Measurements from ENCODE around the gene USP8.
"Not testable (repeated sequence)": the region's sequence is repeated elsewhere in the genome, so short reads cannot be mapped to it uniquely, and the experiment has no call there.

The USP8 gene
- 54.8 to 94.5 (median 85.3) reads per million in 4 donors for total RNA-seq

GRCh38 chr15:50424066-50424890 is at the start of gene USP8:
Gene USP8, plus strand, starts transcription at chr15:50424405. Its CDS starts 14,669 bp downstream, at chr15:50439074.
- peak; percentile 79 to 97 (median 87) for DNase-seq

- peak in 1 of 5 donors; percentile 66 for DNase-seq
Observed at GRCh38 chr15:50377867-50378751, 46.1 kb upstream of the USP8 start.

- DNase-seq: no peak
Observed at GRCh38 chr15:50378776-50379175, 45.4 kb upstream of the USP8 start.

- not testable (repeated sequence) for DNase-seq
Observed at GRCh38 chr15:50379413-50379812, 44.8 kb upstream of the USP8 start.

GRCh38 chr15:50380089-50380488 is 44.1 kb upstream of the USP8 start:
- DNase-seq: no peak

- DNase-seq: no peak
Observed at GRCh38 chr15:50381438-50381837, 42.8 kb upstream of the USP8 start.

- not testable (repeated sequence) for DNase-seq
Observed at GRCh38 chr15:50382408-50382807, 41.8 kb upstream of the USP8 start.

DNA sequence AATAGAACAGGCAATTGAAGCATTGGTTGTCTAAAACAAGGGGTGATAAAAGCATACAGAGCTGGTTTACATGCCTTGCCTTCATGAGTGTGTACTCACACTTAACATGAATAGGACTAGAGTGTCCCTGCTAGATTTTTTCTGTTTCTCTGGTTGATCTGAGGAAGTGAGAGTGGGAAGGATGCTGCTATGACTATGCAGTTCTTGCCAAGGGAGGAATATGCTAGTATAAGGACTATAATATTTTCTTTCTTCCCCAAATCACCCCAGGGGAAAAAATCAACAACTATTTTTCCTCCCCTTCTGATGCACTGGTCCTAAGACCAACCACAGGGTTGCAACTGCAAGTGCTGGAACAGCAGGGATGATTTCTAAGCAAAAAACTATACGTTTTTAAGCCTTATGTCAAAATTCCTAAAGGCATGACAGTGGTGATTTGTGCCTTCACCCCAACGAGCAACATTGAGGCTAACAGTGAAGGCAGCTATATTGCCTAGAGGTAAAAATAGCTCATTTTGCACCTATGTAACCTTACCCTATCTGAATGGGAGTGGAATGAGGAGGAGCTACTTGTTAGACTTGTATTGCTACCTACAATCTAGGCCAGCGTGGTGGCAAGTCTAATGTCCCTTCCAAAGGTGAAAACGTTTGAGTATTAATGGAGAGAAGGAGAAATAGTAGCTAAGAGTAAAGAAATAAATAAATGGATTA is 33.5 kb upstream of the USP8 start:
- DNase-seq: no peak

DNA sequence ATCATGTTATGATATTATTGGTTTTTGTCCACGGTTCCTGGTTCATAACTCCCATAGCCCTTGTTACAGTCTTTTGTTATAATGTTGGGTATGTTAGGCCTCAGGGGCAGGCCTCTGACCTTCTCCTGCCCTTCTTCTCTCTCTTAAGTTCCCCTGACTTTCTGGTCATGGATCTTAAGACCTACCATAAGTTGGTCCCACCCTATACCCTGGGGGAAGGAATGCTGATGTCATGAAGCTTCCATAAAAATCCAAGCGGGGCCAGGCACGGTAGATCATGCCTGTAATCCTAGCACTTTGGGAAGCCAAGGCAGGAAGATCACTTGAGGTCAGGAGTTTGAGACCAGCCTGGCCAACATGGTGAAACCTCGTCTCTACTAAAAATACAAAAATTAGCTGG is 32.6 kb upstream of the USP8 start:
- DNase-seq: not testable (repeated sequence)

DNA sequence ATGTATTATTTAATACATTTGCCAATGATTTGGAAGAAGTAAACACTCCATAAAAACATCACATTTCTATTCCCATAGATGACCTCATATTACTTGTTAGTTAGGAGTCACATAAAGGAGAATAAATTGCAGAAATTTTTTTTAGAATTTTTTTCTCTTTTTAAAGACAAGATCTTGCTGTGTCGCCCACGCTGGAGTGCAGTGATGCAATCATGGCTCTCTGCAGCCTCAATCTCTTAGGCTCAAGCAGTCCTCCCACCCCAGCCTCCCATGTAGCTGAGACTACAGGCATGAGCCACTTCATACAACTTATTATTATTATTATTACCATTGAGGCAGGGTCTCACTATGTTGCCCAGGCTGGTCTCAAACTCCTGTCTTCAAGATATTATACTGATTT is 12.3 kb upstream of the USP8 start:
- DNase-seq: no peak

DNA sequence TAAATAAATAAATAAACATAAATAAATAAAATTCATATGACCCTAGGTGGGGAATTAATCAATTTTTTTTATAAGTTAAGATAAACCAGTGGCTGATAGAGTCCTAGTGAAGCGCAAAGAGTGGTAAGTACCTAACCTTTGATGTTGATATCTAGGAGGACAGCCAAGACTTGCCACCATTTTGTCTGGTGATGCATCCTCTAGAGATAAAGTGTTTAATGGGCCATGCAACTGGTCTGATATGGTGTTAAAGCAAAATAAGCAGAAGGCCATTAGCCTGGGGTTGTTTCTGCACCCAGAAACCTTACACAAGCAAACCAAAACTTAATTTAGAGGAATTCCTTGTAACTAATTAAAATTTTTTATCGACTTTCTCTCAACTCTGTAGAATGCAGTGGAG is 9.6 kb upstream of the USP8 start:
- no peak for DNase-seq

- DNase-seq: no peak
Observed at GRCh38 chr15:50415752-50416404, 8.3 kb upstream of the USP8 start.

GRCh38 chr15:50416890-50417289 is 7.3 kb upstream of the USP8 start:
- DNase-seq: no peak

DNA sequence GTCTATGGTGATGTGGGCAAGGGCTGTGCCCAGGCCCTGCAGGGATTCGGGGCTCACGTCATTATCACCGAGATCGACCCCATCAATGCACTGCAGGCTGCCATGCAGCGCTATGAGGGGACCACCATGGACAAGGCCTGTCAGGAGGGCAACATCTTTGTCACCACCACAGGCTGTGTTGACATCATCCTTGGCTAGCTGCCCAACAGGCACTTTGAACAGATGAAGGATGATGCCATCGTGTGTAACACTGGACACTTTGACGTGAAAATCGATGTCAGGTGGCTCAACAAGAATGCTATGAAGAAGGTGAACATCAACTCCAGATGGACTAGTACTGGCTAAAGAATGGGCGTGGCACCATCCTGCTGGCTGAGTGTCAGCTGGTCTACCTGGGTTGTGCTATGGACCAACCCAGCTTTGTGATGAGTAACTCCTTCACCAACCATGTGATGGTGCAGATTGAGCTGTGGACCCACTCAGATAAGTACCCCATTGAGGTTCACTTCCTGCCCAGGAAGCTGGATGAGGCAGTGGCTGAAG is 6.1 kb upstream of the USP8 start:
- no peak for DNase-seq

GRCh38 chr15:50425219-50425618 is 1.0 kb downstream of the USP8 start:
- no peak for DNase-seq

DNA sequence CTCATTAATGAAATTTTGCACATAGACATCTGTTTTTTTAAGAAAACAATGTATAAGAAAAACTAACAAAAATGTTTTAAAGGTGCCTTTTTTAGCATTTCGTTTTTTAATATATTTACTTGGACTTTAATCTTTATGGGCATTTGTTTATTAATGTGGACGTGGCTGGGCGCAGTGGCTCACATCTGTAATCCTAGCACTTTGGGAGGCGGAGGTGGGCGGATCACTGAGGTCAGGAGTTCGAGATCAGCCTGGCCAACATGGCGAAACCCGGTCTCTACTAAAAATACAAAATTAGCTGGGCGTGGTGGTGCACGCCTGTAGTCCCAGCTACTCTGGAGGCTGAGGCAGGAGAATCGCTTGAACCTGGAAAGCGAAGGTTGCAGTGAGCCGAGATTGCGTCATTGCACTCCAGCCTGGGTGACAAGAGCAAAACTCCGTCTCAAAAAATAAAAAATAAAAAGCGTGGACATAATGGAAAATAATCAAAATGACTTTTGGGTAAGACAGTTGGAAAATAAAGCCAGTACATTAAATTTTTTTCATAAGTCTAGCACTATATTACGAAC is 1.6 kb downstream of the USP8 start:
- DNase-seq: not testable (repeated sequence)

GRCh38 chr15:50426428-50426827 is 2.2 kb downstream of the USP8 start:
- DNase-seq: no peak

GRCh38 chr15:50431204-50431603 is 7.0 kb downstream of the USP8 start:
- DNase-seq: no peak

GRCh38 chr15:50432230-50432629 is 8.0 kb downstream of the USP8 start:
- no peak for DNase-seq

GRCh38 chr15:50435772-50436171 is 11.6 kb downstream of the USP8 start:
- DNase-seq: no peak

DNA sequence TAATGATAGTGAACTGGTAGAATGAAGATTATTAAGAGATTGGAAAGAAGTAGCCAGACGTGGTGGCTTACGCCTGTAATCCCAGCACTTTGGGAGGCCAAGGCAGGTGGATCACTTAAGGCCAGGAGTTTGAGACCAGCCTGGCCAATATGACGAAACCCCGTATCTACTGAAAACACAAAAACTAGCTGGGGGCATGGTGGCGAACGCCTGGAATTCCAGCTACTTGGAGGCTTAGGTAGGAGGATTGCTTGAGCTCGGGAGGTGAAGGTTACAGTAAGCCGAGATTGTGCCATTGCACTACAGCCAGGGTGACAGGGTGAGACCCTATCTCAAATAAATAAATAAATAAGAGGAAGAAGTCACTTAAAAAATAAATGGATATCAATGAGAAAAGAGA is 14.0 kb downstream of the USP8 start:
- DNase-seq: no peak

DNA sequence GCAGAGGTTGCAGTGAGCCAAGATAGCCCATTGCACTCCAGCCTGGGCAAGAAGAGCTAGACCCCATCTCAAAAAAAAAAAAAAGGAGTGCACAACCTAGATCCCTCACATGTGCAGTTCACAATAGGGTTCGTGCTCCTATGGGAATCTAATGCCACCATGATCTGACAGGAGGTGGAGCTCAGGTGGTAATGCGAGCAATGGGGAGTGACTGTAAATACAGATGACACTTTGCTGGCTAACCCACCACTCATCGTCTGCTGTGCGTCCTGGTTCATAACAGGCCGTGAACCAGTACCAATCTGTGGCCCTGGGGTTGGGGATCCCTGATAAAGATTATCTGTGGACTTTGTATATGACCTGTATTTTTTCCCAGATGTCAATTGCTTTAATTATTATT is 16.7 kb downstream of the USP8 start:
- no peak for DNase-seq

Measured in T-helper 1 cell (primary cell).